H54 (cell line): ENCODE data around the gene C1QB.

Source experiments
- DNase-seq: peaks from one replicate; pipeline ENCODE4 v3.0.0; 2011; ENCODE audit warnings: low spot score, mixed read lengths; ENCODE audit not compliant: insufficient read length
- FAIRE-seq: peaks from 3 replicates; lab custom pipeline; 2011; peaks lifted over from hg19 to GRCh38; lab: Jason Lieb, UNC
- POLR2A ChIP-seq: IDR thresholded peaks from 2 replicates; pipeline ENCODE4 v1.6.1; 2011; ENCODE audit warnings: low read depth, mild to moderate bottlenecking, low read length

C1QB gene

DNA sequence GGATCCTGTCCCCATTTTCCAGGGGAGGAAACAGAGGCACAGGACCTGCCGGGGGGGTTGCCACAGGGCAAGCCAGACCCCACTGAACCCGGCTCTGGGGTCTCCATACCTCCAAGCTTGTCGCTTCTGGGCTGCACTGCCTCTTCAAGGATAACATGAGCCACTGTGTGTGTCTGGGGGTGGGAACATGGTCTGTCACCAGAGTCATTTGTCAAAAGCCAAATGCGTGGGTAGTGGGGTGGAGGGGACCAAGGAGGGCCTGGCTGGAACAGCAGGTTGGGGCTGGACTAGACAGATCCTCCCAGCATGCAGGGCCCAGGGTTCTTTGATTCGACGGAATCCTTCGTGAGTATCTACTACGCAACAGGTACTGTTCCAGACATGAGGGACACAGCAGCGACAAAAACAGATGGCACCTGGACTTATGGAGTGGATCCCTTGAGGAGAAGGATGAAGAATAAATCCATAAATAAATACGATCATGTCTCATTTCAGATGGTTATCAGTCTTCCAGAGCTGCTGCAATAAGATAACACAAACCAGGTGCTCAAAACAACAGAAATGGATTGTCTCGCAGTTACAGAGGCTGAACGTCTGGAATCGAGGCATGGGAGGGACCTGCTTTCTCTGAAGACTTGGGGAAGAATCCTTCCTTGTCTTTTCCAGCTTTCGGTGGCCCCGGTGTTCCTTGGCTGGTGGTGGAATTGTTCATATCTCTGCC, 28.7 kb downstream of the C1QB start:
- no peak for TF ChIP-seq POLR2A
- FAIRE-seq, result no peak
- no peak for DNase-seq

- DNase-seq (no peak), FAIRE-seq (no peak)
- no peak for TF ChIP-seq POLR2A
These were observed 30.5 kb downstream of the C1QB start for GRCh38 chr1:22683547-22683946.

GRCh38 chr1:22685591-22686059, 32.6 kb downstream of the C1QB start:
- TF ChIP-seq POLR2A, result no peak
- no peak for FAIRE-seq
- no peak for DNase-seq

- DNase-seq (no peak), FAIRE-seq (no peak)
- no peak for TF ChIP-seq POLR2A
These were observed 34.2 kb downstream of the C1QB start for GRCh38 chr1:22687191-22687590.

DNA sequence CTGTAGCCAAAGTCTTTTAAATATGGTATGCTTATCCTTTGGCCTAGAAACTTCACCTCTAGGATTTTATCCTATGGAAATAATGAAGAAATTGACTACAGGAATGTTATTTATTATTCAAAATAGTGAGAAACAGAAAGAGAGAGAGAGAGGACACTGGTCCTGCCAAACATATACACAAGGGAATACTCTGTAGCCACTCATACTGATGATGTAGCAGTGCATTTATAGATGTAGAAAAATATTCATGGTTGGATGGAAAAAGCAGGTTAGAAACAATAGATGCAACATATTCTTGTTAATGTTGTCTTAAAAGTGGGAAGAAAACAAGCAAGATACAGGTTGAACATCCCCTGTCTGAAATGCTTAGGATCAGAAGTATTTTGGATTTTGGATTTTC, 35.4 kb downstream of the C1QB start:
- no peak for FAIRE-seq
- TF ChIP-seq POLR2A, result no peak

DNA sequence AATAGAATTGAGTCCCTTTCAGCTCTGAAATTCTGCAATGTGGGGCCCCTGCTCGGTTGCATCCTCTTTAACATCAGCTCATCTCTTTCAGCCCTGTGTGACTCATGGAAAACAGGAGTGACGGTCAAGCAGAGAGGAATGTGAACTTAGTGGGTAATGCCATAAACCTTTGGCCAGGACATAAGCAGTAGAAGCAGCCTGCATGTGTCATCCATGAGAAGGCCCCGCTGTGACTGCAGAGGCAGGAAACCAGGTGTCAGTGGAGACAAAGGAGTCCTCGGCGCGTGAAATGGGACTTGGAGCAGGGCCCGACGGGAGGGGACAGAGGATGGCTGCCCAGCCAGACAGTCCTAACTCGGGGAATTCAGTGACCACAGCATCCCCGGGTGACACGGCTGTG, 36.5 kb downstream of the C1QB start:
- DNase-seq (peak; percentile 85), FAIRE-seq (peak; percentile 87)
- TF ChIP-seq POLR2A, result no peak

More for the DNA sequence above, 35.4 kb downstream of the C1QB start:
- DNase-seq, result no peak

DNA sequence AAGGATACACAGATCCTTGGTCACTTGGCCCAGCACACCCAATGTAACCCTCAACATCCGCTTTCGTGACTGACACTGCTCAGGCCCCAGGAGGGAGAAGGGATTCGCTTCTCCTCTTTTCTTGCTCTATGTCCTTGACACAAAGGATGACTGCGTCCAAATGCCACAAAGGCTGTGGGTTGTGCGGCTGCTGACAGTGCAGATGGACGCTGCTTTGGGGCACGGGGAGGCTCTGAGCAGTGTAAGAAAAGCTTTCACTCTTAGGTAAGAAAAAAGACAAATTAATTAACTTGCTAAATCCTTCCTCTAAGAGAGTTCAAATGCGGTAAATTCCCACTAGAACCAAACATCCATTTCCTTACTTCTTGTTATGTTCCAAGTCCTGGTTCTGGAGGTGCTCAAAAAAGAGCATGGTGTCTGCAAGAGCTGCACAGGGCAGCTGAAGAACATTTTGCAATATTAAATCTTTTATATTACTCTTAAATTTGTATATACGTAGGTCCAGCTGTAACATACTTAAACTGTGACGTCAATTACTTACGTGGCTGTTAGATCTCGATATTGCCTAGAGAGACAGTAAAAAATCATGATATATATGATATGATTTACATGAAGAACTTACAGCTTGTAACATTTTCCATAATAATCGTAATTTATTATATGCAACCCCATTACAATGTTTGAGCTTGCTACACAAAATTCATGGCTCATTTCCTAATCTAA, 38.2 kb downstream of the C1QB start:
- TF ChIP-seq POLR2A, result no peak
- FAIRE-seq, result no peak
- DNase-seq, result no peak

DNA sequence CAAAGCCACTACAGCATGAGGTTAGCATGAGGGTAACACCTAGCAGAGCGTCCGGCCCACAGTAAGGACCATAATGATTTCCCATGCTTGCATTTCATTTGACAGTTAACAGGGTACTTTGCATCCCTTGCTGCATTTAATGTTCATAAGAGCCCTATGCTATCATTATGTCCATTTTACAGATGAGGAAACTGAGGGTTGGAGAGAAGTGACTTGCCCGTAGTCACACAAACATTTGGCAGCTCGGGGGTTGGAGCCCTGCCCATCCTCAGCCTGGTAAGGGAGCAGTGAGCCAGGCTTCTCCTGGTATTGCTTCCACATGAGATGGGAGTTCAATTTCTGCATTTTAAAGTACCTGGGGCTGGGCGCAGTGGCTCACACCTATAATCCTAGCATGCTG, 41.1 kb downstream of the C1QB start:
- no peak for TF ChIP-seq POLR2A
- FAIRE-seq (no peak), DNase-seq (no peak)

DNA sequence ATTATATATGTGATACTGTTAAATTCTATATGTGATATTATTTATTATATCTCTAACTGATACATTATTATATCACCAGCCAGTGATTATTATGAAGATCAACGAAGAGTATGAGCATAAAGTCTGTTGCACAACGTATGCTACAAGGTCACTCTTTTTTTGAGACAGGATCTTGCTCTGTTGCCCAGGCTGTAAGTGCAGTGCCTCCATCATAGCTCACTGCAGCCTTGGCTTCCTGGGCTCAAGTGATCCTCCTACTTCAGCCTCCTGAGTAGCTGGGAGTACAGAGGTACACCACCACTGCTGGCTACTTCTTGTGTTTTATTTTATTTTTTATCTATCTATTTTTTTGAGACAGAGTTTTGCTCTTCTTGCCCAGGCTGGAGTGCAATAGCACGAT, 43.6 kb downstream of the C1QB start:
- FAIRE-seq, result no peak
- no peak for TF ChIP-seq POLR2A
- DNase-seq, result no peak

DNA sequence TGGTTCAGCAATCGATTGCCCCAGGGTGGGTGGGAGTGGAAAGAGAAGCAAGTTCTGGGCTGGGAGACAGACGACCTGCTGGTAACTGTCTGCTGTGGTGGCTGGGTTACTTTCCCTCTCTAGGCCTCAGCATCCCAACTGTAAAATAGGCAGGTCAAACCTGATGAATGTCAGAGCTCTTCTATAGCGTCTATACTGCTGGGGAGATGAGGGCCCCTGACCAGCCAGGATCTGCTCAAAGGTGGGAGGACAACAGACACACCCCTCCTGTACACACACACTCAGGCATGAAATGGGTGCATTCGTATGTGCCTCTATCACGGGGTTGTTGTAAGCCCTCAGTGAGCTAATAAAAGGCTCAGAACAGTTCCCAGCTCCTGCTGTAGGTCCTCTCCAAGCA, 44.9 kb downstream of the C1QB start:
- no peak for TF ChIP-seq POLR2A
- FAIRE-seq, result no peak
- no peak for DNase-seq

- FAIRE-seq (no peak), DNase-seq (no peak)
- no peak for TF ChIP-seq POLR2A
These were observed 46.9 kb downstream of the C1QB start for GRCh38 chr1:22699681-22700520.

GRCh38 chr1:22702296-22703085, 49.5 kb downstream of the C1QB start:
- DNase-seq (no peak), FAIRE-seq (no peak)
- no peak for TF ChIP-seq POLR2A

DNA sequence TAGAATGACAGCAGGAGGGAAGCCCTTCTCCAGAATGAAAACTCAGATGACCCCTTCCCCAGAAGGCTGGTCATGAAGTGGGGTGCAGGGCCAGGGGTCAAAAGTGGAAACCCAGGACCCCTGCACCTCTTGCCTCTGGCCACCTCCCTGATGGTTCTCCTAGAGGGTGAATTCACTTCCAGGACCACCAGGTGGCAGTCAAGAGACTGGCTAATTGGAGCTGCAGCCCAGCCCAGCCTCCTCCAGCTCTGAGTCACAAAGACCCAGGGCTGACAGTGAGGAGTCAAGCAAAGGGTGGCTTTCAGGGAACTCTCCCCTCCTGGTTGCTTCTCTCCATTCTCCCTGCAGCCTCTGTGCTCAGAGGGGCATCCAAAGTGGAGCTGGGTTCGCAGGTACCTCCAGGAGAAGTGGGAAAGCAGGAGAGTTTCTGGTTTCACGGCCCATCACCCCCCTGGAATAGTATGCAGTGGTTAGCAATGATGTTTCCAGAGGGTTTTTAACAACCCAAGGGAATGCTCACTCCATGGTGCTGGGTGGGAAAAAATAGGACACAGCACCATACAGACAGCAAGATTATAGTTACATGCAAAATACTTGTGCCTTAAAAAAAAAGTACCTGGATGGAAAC, 51.5 kb downstream of the C1QB start:
- TF ChIP-seq POLR2A, result no peak
- FAIRE-seq (no peak), DNase-seq (peak; percentile 75)
